Adipocyte (in vitro differentiated cells): Measurements from ENCODE around the gene PNKD.

Source experiments
- DNase-seq: peaks from one replicate; pipeline ENCODE4 v3.0.0-alpha.2; 2015; ENCODE audit warnings: low read depth
- H3K27me3 ChIP-seq: replicated peaks from 2 replicates; pipeline ENCODE4 v1.7.0; 2013; ENCODE audit warnings: mild to moderate bottlenecking, low read length, moderate library complexity; ENCODE audit not compliant: control insufficient read depth, insufficient read depth
- H3K36me3 ChIP-seq: 2 replicates; pipeline ENCODE4 v1.7.0; 2013; ENCODE audit warnings: low read length, mild to moderate bottlenecking, moderate library complexity; ENCODE audit not compliant: control insufficient read depth, insufficient read depth, severe bottlenecking
- H3K4me1 ChIP-seq: 2 replicates; pipeline ENCODE4 v1.7.0; 2013; ENCODE audit warnings: mild to moderate bottlenecking, low read length, moderate library complexity; ENCODE audit not compliant: control insufficient read depth, insufficient read depth
- H3K4me3 ChIP-seq: 2 replicates; pipeline ENCODE4 v1.7.0; 2013; ENCODE audit warnings: mild to moderate bottlenecking, low read length, moderate library complexity
- H3K9ac ChIP-seq: 2 replicates; pipeline ENCODE4 v1.7.0; 2013; ENCODE audit warnings: mild to moderate bottlenecking, low read length, moderate library complexity
- H3K9me3 ChIP-seq: 2 replicates; pipeline ENCODE4 v1.7.0; 2013; ENCODE audit warnings: mild to moderate bottlenecking, low read length, moderate library complexity; ENCODE audit not compliant: control insufficient read depth

The PNKD gene

DNA sequence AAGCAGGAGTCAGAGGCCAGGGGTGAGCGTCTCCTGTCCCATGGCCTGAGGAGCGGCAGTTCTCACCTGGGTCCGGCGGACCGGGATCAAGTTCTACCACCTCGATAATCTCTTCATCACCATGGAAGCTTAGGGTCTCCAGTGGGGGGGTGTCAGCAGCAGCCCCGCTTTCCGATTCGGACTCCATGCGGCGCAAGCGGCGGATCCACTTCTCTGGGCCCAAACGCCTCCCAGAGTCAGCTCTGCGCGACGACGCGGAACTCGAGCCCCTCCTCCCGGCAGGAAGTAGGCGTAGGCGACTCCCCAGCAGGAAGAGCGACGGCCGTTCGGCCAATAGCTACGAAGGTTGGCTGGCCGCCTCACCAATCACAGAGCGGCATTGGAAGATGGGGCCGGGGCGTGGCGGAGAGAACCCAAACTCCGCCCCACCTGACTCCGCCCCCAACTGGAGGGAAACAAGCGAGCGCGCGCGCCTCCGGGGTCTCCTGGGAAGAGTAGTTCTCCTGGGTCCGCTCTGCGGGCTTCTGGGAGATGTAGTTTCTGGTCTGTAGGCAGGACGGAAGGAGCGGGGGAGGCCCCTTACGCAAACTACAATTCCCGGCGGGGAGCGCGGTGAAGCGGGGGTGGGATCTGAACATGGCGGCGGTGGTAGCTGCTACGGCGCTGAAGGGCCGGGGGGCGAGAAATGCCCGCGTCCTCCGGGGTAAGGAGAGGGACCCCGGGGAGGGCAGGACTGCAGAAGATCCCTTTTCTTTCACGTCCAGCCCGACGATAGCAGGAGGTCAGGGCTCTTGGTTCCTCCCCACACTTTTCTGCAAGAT, at the start of gene PNKD, which contains the start of gene AAMP:
PNKD (plus strand) TSS at position 620 of the 821 bp plus-strand sequence; CDS start at position 637, 17 bp downstream.
AAMP (minus strand) TSS at position 238 of the 821 bp plus-strand sequence; CDS start at position 187, 51 bp downstream.
- peaks cover 45% of the 10 kb centered on the region for H3K4me1 ChIP-seq
- H3K36me3 ChIP-seq, result peaks cover 44% of the 10 kb centered on the region
- H3K4me3 ChIP-seq, result peak within 1 kb of the TSS; percentile 95
- H3K27me3 ChIP-seq, result no peaks in the 10 kb centered on the region
- DNase-seq, result peak; percentile 100
- peak within 1 kb of the TSS; percentile 96 for H3K9ac ChIP-seq
- H3K9me3 ChIP-seq, result no peaks in the 10 kb centered on the region

- H3K9me3 ChIP-seq, result no peaks in the 10 kb centered on the region
- no peaks in the 10 kb centered on the region for H3K27me3 ChIP-seq
- no peak overlapping the region for H3K4me3 ChIP-seq
- peaks cover 36% of the 10 kb centered on the region for H3K36me3 ChIP-seq
- H3K9ac ChIP-seq, result peak overlapping the region; percentile 98
- no peak for DNase-seq
- H3K4me1 ChIP-seq, result peaks cover 58% of the 10 kb centered on the region
These were observed 49.3 kb upstream of the PNKD start for GRCh38 chr2:218221000-218221399.

DNA sequence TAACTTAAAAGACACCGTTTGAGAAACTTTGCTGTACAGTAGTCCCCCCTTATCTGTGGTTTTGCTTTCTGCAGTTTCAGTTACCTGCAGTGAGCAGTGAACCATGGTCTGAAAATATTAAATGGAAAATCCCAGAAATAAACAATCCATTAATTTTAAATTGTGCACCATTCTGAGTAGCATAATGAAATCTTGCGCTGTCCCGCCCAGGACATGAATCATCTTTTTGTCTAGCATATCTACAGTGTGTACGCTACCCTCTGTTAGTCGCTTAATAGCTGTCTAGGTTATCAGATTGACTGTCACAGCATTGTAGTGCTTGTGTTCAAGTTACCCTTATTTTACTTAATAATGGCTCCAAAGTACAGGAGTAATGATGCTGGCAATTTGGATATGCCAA, 47.3 kb upstream of the PNKD start:
- peaks cover 53% of the 10 kb centered on the region for H3K36me3 ChIP-seq
- DNase-seq, result no peak

DNA sequence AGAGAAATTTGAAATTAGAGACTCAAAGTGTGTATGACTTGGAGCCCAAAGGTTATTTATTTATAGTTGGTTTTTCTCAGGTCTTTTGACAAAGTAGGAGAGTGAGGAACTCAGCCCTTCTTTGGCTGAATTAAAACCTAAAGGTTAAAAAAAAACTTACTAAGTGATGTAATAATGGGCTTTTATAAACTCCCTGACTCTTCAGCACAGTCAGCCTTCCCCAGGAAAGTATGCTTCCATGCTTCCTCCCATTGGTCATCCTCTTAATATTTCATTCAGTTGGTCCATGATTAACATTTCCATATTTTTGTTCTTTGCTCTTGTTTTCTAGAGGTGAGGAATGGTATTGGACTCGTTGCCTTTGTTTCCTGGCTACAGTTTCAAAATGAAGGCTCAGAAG, 46.1 kb upstream of the PNKD start:
- H3K4me3 ChIP-seq, result no peak overlapping the region
- peaks cover 50% of the 10 kb centered on the region for H3K4me1 ChIP-seq
- no peaks in the 10 kb centered on the region for H3K27me3 ChIP-seq
- H3K36me3 ChIP-seq, result peaks cover 64% of the 10 kb centered on the region
- H3K9ac ChIP-seq, result no peak overlapping the region
- no peaks in the 10 kb centered on the region for H3K9me3 ChIP-seq
- DNase-seq, result no peak

More for the DNA sequence above, 47.3 kb upstream of the PNKD start:
- Histone ChIP-seq H3K9me3 (no peaks in the 10 kb centered on the region), H3K9ac (no peak overlapping the region), H3K27me3 (no peaks in the 10 kb centered on the region), H3K4me1 (peaks cover 52% of the 10 kb centered on the region), H3K4me3 (no peak overlapping the region)

- DNase-seq, result no peak
- no peaks in the 10 kb centered on the region for H3K27me3 ChIP-seq
- peaks cover 78% of the 10 kb centered on the region for H3K36me3 ChIP-seq
- no peak overlapping the region for H3K9ac ChIP-seq
- H3K9me3 ChIP-seq, result no peaks in the 10 kb centered on the region
- H3K4me1 ChIP-seq, result peaks cover 42% of the 10 kb centered on the region
- no peak overlapping the region for H3K4me3 ChIP-seq
These were observed 43.4 kb upstream of the PNKD start for GRCh38 chr2:218226903-218227302.

- Histone ChIP-seq H3K27me3 (no peaks in the 10 kb centered on the region), H3K9me3 (no peaks in the 10 kb centered on the region), H3K4me3 (no peak overlapping the region), H3K36me3 (peaks cover 89% of the 10 kb centered on the region), H3K9ac (peak overlapping the region; percentile 41), H3K4me1 (peaks cover 36% of the 10 kb centered on the region)
- DNase-seq, result peak; percentile 11
These were observed 41.8 kb upstream of the PNKD start for GRCh38 chr2:218228366-218229090.

DNA sequence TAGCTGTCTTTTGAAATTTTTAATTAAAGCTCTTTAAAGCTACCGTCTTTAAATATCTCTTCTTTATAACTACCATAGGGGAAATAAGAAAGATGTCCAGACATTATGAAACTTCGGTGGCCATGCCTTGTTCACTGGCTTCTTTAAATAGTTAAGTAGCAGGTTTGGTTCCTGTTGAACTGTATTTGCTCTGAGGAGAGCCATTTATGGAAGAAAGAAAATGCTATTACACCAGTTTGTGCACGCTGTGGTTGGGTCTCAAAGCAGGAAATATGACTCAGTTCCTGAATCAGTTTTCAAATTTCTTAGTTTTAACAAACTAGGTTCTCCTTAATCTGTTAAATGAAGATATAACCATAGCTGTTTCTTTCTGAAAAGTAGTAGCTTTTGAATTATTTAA, 41.1 kb upstream of the PNKD start:
- peak; percentile 73 for DNase-seq
- Histone ChIP-seq H3K9ac (peak overlapping the region; percentile 41), H3K27me3 (no peaks in the 10 kb centered on the region), H3K36me3 (peaks cover 92% of the 10 kb centered on the region), H3K9me3 (no peaks in the 10 kb centered on the region), H3K4me1 (peaks cover 29% of the 10 kb centered on the region), H3K4me3 (no peak overlapping the region)

DNA sequence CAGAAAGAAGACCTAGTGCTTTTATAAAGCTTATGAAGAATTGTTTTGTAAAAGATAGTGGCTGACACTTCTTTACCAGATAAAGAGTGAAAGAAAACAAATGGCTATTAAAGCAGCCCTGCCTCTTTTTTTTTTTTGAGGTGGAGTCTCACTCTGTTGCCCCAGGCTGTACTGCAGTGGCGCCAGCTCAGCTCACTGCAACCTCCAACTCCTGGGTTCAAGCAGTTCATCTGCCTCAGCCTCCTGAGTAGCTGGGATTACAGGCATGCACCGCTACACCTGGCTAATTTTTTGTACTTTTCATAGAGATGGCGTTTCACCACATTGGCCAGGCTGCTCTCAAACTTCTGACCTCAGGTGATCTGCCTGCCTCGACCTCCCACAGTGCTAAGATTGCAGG, 40.5 kb upstream of the PNKD start:
- Histone ChIP-seq H3K27me3 (no peaks in the 10 kb centered on the region), H3K36me3 (peaks cover 92% of the 10 kb centered on the region), H3K9me3 (no peaks in the 10 kb centered on the region), H3K9ac (peak overlapping the region; percentile 41), H3K4me3 (no peak overlapping the region), H3K4me1 (peaks cover 29% of the 10 kb centered on the region)
- DNase-seq, result peak; percentile 38

GRCh38 chr2:218230882-218231281, 39.4 kb upstream of the PNKD start:
- Histone ChIP-seq H3K9ac (no peak overlapping the region), H3K9me3 (no peaks in the 10 kb centered on the region), H3K4me3 (no peak overlapping the region), H3K4me1 (peaks cover 33% of the 10 kb centered on the region), H3K36me3 (peaks cover 92% of the 10 kb centered on the region), H3K27me3 (no peaks in the 10 kb centered on the region)
- peak; percentile 54 for DNase-seq

DNA sequence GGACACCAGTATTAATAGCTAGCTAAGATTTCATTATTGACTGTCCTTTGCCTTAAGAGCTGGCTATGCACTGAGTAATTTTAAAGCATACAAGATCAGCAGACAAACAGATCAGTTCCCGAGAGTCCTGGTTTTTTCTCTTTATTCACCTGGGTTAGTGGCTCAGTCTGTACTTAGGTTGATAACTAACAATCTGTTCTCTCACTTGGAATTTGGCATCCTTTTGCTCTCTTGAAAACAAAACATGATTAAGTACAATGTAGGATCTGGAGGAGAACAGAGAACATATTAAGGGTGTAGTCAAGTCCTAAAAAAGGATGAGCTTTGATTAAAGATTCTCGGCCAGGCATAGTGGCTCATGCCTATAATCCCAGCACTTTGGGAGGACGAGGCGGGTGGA, 36.8 kb upstream of the PNKD start:
- Histone ChIP-seq H3K4me3 (no peak overlapping the region), H3K27me3 (no peaks in the 10 kb centered on the region), H3K9me3 (no peaks in the 10 kb centered on the region), H3K9ac (no peak overlapping the region), H3K36me3 (peaks cover 96% of the 10 kb centered on the region), H3K4me1 (peaks cover 31% of the 10 kb centered on the region)
- no peak for DNase-seq

DNA sequence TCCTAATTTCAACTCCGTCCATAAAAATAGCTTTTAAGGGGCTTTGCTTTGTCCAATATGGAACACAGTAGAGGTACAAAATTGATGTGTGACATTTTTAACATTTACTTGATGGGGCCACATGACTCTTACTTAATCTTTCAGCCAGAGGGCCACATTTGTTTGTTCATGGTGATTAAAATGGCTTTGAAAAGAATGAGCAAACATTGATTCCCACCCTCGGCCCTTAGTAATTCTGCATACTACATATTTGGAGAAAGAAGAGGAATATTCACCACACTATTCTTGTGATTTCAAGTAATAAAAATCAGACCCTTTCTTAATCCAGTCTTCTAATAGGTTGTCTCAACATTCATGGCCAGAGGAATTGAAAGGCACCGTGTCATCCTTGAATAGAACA, 35.8 kb upstream of the PNKD start:
- Histone ChIP-seq H3K9ac (peak overlapping the region; percentile 24), H3K4me3 (no peak overlapping the region), H3K4me1 (peaks cover 24% of the 10 kb centered on the region), H3K27me3 (no peaks in the 10 kb centered on the region), H3K9me3 (no peaks in the 10 kb centered on the region), H3K36me3 (peaks cover 97% of the 10 kb centered on the region)
- no peak for DNase-seq
